Medulla oblongata (tissue), 1 donor: ENCODE data around the gene FNDC3A.
"Not testable (repeated sequence)": the region's sequence is repeated elsewhere in the genome, so short reads cannot be mapped to it uniquely, and the experiment has no call there.

Source experiments
- DNase-seq: peaks from one replicate; pipeline ENCODE4 v3.0.0-alpha.2; 2015; ENCODE audit errors: extremely low spot score

FNDC3A gene

DNA sequence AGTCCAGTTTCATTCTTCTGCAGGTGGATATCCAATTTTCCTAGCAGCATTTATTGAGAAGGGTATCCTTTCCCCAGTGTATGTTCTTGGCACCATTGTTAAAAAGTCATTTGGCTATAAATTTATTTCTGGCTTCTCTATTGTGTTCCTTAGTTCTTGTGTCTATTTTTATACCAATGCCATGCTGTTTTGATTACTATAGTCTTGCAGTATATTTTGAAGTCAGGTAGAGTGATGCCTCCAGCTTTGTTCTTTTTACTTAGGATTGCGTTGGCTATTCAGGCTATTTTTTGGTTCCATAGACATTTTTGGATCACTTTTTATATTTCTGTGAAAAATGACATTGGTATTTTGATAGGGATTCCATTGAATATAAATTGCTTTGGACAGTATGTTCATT, 172.7 kb downstream of the FNDC3A start:
- DNase-seq, result no peak

DNA sequence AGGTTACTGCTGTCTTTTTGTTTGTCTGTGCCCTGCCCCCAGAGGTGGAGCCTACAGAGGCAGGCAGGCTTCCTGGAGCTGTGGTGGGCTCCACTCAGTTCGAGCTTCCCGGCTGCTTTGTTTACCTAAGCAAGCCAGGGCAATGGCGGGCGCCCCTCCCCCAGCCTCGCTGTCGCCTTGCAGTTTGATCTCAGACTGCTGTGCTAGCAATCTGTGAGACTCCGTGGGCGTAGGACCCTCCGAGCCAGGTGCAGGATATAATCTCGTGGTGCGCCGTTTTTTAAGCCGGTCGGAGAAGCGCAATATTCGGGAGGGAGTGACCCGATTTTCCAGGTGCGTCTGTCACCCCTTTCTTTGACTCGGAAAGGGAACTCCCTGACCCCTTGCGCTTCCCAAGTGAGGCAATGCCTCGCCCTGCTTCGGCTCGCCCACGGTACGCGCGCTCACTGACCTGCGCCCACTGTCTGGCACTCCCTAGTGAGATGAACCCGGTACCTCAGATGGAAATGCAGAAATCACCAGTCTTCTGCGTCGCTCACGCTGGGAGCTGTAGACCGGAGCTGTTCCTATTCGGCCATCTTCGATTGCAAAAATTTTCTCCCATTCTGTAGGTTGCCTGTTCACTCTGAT, 182.4 kb downstream of the FNDC3A start:
- not testable (repeated sequence) for DNase-seq

DNA sequence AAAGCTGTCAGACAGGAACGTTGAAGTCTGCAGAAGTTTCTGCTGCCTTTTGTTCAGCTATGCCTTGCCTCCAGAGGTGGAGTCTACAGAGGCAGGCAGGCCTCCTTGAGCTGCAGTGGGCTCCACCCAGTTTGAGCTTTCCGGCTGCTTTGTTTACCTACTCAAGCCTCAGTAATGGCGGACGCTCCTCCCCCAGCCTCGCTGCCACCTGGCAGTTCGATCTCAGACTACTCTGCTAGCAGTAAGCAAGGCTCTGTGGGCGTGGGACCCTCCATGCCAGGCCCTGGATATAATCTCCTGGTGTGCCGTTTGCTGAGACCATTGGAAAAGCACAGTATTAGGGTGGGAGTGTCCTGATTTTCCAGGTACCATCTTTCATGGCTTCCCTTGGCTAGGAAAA, 187.4 kb downstream of the FNDC3A start:
- not testable (repeated sequence) for DNase-seq

DNA sequence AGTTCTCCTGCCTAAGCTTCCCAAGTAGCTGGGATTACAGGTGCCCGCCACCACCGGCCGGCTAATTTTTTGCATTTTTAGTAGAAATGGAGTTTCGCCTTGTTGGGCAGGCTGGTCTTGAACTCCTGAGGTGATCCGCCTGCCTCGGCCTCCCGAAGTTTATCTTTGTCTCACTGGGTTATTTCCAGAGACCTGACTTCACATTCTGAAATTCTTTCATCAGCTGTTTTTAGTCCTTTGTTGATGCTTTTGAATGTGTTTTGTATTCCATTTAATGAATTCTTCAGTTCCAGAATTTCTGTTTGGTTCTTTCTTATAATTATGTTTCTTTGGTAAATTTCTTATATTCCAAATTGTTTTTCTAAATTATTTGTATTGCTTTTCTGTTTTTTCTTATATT, 189.0 kb downstream of the FNDC3A start:
- no peak for DNase-seq

DNA sequence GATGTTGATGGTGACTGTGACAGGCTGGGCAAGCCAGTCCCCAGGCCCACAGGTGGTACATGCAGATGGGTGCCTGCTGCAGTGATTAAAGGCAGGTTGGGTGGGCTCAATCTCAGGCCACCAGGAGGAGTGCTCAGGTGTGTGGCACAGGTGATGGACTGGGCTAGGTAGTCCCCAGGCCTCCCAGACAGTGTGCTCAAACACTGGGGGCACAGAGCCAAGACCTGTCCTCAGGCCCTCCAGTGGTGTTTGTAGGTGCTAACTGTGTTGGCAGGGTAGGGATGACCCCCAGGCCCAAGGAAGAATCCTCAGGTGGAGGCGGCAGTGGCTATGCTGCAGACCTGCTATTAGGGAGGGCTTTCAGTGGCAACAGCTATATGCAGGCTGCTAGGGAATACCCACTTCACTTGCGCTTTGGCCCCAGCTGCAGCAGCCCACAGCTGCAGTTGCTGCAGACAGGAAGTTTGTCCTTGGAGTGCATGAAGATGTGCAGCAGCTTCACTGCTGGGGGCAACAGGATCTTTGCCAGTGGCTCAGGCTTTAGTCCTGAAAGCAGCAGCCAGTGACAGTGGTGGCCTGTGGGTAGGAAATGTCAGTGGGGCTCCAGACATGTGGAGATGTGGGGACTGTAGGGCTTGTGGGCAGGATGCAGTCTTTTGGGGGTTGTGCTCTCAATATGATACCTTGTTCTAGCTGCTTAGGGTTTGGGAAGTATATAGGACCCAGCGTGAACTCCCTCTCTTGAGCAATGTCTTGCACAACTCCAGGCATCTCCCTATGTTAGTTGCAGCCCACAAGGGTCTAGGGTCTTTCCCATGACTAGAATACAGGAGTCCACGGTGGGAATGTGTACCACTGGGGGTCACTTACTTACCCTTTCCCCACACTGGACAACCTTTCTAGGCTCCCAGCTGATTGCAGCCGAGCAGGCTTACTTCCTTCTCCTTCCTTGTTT, 190.4 kb downstream of the FNDC3A start:
- no peak for DNase-seq

DNA sequence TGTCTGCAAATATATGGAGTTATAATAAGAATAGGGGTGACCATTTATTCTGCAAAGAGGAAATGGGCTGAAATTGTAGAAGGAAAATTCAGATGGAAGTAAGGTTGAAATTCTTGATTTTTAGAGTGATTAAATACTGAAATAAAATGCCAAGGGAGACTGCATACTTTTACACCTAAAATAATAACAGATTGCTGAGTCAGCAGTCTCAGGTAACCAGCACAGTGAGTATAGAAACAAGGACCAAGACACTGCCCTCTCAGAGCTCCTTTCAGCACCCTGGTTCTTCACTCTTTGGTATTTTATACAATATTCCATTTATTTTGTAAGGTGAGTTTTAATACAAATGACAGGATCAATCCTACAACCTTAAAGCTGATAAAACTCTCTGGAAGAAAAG, 195.6 kb downstream of the FNDC3A start:
- DNase-seq, result no peak

DNA sequence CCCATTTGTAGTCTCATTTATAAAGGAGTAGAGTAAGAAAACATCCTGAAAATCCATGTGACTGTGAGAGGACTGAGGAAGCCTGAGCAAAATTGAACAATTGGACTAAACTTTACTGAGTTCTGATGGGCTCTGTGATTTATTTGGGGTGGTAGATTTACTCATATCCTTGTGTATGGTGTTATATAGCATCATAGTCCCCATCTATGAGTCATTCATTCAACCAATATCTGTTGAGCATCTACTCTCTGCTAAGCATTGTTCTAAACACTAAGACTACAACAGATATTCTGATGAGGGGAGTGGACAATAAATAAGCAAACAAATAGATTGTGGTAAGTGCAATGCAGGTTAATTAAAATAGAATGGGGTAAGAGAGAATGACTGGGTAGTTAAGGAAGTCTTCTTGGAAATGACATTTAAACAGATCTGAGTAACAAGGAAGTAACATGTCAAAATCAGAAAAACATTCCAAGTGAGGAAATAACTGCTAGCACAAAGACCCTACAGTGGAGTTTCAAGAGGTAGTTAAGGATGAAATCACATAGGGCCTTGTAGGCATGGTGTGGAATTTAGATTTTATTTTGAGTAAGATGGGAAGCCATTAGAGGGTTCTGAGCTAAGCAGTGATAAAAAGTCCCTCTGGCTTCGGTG, 208.1 kb downstream of the FNDC3A start:
- DNase-seq, result no peak

DNA sequence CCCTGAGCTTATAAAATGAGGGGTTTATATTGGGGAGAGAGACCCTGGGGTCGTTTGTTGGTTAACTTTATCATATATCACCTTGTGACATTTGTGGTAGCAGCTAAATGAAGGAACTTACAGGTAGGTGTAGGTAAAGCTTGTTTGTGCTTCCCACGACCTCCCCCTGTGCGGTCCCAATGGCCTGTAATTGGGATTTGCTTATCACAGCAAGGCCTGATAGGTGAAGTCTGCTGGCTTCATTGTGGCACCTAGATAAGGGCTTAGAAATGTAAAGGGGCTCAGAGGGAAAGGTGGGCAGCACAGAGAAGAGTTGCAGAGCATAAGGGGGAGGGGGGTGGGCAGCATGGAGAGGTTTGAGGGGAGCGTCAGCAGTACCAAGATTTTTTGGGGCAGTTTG, 208.9 kb downstream of the FNDC3A start:
- no peak for DNase-seq

DNA sequence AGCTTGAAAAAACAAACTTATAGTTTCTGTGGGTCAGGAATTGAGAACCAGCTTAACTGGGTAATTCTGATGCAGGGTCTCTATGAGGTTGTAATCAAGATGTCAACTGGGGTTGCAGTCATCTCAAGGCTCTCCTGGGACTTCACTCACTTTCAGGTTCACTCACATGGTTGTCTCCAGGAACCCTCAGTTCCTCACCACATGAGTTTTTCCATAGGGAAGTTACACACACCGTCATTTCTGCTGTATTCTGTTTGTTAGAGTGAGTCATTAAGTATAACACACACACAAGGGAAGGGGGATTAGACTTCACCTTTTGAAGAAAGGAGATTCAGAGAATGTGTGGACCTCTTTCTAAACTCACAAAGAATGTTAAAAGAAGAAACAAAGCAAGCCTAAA, 209.6 kb downstream of the FNDC3A start:
- no peak for DNase-seq

DNA sequence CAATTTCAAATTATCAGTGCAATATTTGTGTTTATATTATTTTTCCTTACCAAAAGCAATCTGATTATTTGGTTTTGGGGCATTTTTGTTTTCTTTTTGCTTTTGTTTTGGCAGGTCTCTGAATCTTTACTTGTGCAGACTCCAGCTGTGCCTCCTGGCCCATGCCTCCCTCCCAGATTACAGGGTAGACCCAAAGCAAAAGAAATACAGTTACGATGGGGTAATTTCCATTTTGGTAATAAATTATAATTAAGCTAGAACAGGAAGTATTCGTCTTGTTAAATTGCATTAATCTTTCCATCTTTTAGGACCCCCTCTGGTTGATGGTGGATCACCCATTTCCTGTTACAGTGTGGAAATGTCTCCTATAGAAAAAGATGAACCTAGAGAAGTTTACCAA, 215.2 kb downstream of the FNDC3A start:
- no peak for DNase-seq

DNA sequence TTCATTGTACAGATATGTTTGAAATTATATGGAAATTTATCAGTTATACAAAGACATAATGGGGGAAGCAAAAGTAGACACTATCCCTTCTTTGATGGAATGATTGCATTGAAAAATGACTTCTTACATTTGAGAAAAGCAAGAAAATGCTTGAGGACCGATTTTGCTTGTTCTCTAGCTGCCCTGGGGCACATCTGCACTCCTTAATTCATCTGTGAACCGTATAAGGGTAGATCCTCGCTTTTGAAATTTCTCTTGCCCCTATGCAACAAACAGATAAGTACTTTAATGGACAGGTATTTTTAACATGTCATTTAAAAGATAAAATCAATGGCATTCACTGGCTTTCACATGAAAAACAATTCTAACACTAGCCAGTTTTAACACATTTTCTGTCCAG, 230.9 kb downstream of the FNDC3A start:
- no peak for DNase-seq

DNA sequence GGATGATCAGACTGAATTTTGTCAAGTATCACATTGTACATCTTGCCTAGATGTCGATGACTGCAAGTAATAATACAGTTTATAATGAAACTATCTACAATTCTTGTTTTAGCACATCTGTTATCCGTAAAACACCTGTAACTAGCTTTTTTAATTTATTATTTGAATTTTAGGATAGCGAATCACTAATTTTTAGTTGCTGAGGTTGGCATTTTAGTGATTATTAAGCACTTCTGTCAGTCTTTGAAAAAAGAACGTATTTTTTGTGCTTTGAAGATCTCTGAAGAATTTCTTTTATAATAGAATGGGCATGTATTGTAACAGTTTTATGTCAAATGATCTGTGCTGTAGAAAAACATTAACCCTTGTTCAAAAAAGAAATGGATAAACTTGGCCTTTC, 232.9 kb downstream of the FNDC3A start:
- no peak for DNase-seq

DNA sequence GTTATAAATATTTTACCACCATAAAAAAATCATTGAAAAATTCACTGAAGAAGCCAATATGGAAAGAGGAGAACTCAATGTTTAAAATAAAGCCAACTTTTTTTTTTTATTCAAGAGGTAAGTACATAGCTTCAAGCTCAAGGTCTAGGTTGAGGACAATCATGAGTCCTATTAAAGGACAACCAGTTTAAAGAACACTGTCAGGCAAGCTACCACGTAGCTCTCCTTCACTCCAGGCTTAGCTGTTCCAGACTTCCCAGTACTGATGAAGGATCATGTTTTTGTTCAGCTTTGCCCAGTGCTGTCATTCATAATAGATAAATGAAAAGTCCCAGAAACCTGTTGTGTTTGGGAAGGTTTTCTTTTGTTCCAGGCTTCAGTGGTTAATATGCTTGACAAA, 234.4 kb downstream of the FNDC3A start:
- DNase-seq, result no peak

DNA sequence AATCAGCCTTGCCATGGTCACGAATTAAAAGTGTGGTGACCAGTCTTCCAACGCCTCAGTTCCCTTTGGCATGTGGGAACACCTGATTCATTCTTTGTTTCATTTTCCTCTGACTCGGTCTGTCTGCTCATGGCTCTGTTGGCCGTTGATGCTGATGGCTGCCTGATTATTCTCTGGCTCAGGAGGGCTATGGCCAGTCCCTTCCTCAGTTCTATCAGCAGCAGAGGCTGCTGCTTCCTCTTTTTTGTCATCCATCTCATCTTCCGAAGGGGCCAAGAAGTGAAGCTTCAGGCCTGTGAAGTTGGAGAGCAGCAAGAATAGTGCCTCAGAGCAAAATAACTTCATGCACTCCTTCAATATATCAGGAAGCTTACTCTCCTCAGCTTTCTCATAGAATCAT, 235.0 kb downstream of the FNDC3A start:
- no peak for DNase-seq

DNA sequence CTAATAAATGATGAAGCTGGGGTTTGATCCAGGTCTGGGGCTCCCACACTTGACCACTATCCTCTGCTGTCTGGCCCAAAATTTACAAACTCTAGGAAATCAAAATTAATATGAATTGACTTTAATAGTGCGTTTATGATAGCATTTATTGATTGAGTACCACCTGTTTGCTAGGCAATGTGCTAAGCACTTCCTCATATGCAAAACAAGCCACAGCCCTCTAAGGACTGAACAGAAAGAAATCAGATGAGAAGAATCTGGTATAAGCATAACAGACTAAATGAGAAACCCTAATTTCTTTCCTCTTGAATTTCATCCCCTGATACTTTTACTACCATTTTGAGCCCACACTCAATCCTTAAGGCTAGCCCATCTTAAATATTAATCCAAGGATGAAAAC, 237.8 kb downstream of the FNDC3A start:
- no peak for DNase-seq

DNA sequence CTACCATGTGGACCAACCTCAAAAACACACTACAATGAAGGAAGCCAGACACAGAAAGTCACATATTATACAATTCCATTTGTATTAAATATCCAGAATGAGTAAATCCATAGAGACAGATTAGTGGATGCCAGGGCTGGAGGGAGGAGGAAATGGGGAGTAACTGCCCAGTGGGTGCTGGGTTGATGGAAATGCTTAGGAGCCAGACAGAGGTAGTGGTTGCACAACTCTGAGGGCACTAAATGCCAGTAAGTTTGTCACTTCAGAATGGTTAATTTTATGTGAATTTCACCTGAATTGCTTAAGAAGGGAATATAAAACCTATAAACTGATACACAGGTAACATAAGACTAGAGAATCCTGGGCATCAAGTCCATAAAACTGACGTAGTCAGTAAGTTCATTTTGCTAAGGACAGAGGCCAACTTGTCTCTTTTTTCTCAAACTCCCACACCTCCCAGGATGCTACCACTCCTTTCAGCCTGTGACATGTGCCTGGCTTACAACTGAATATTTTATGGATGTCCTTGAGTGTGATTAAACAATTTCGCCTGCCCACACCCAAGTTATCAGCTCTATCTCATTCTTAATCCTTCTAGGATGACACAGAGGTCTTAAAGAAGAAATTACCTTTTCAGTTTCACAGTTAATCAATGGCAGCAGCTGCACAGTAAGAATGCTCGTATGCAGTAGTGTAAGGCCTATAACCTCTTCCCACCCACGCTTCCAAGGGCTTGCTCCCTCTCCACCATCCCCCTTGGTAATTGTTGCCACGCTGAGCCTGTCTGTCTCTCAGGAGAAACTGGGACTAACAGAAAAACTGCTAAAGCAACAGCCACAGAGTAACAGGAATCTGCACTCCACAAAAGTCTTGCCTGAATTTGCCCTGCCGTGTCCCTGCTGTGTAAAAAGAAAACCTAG, 238.5 kb downstream of the FNDC3A start:
- DNase-seq, result no peak

DNA sequence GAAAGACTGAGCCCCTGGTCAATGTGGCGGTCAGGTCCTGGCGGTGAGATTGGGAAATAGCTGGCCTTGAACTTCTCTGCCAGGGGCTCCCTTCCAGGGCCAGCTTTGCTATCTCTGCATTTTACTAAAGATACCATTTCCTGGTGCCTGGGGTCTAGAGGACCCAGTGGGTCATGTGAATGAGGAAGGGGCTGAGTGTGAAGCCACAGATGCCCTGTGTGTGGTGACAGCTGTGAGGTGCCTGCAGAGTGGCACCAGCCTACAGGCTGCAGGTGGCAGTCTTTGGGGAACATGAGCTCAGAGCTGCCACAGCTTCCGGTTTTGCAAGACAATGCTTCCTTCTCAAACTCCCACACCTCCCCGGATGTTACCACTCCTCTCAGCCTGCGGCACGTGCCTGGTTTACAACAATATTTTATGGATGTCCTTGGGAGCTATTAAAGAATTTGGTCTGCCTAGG, 239.2 kb downstream of the FNDC3A start:
- DNase-seq, result peak; percentile 13

DNA sequence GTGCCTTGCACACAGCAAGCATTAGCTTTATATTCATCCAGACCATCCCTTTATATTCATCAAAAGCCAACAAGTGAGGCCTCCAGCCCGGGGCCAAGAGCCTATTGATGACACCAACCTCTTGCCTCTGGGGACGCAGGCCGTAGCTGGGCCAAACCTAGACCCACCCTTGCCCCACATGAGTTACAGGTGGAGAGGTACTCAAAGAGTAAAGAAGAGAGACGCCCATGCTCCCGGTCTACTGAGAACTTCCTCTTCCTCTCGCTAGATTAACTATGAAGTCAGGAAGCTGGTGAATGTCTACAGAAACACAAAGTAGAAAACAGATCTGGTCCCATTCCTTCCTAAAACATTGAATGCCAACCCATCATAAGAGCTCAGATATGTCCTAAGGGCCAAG, 240.6 kb downstream of the FNDC3A start:
- no peak for DNase-seq

DNA sequence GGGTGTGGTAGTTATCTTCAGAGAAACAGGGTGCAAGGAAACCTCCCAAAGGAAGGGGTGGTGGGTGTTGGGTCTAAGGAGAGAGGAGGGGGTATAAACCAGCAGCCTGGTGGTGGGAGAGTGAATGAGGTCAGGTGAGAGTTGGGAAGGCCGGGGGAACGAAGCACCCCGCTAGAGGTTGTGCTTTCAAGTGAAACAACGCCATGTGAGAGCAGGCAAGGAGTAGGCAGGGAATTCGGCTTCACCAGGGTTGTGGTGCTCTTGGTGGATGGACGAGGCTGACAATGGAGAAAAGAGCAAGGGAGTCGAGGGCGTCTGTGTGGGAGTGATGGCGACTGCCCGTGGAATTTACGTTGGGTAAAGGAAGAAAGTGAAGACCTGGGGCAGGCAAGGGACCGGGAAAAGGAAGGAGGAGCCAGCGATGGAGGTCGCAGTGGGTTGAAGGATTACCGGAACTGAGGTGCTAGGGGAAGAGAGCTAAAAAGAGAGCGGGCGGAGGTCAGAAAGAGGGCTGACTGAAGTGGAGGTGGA, 242.3 kb downstream of the FNDC3A start:
- DNase-seq, result no peak

DNA sequence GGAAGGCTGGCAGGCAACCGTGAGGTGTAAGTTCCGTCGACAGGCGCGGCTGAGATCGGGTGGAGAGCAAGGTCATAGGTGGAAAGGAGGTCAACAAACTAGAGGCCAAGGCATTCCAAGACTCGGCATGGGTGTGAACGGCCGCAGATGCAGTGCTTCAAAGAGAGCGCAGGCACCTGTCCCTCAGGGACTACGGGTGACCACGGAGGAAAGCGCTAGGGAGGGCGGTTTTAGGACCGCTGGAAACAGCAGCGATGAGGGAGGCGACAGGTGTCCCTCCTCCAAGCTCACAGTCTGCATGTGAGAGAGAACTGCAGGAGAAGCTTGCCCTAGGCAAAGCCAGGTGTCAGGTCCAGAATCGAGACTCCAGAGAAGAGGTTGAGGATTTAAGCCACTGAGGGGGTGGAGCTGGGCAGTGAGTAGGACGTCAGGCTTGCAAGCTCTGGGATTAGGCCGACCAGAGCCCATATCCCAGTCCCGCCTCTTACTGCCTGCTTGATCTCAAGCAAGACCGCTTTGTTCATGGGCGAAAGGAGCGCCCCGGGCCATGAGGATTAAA, 242.9 kb downstream of the FNDC3A start:
- no peak for DNase-seq

DNA sequence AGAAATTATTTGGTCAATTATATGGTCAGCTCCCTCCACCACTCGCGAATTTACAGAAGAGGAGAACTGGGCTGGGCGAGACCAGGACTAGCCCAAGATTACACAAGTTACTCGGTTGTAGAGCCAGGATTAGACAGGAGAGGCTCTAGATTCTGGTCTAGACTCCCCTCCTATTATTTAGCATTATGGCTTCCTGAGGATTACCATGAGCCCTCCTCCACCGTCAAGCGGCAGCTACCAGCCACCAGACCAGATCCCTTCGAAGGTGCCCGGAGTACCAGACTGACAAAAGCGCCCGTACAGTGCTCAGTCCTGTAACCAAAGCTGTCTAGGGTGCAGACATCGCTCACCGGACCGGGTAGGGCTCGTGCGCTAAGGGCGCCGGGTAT, 243.9 kb downstream of the FNDC3A start:
- DNase-seq, result no peak
